A673 (cell line): ENCODE measurements around the gene SOX10.

Source experiments
- CTCF ChIP-seq: fragments of 300-800, 200-600 bp; sonication (generic); conservative IDR thresholded peaks from 2 replicates; pipeline ENCODE4 v1.5.1; 2017; ENCODE audit warnings: low read depth, mild to moderate bottlenecking, antibody characterized with exemption, low read length, moderate library complexity, mixed read lengths
- EZH2 ChIP-seq: fragments of 200-600 bp; sonication (generic); IDR thresholded peaks from 2 replicates; pipeline ENCODE4 v1.6.1; 2017; ENCODE audit warnings: borderline replicate concordance, low read depth, mild to moderate bottlenecking, mixed read lengths, antibody characterized with exemption, low read length; ENCODE audit not compliant: poor library complexity, severe bottlenecking

GRCh38 chr22:37933711-37934376, 50.5 kb downstream of the SOX10 start:
- TF ChIP-seq EZH2 (no peak), CTCF (peak; percentile 99)
